HepG2 (cell line): ENCODE data around the gene CHP1. TPM values are rescaled to one million over a fixed set of nuclear protein-coding genes. Genes with fewer than 3 reads are reported as not detected.

ENCODE experiments used
- DR1 ChIP-seq: sonication (generic); formaldehyde crosslinking; IDR thresholded peaks from 2 replicates; pipeline ENCODE4 v1.8.0; 2021; ENCODE audit warnings: mild to moderate bottlenecking, missing genetic modification reagents, inconsistent platforms
- KLF11 ChIP-seq: IDR thresholded peaks from 2 replicates; pipeline ENCODE4 v1.6.1; 2016; ENCODE audit warnings: missing compliant biosample characterization
- PAWR ChIP-seq: sonication (generic); formaldehyde crosslinking; IDR thresholded peaks from 2 replicates; pipeline ENCODE4 v1.4.0; 2020; ENCODE audit warnings: missing genetic modification reagents, mild to moderate bottlenecking, borderline replicate concordance
- RCOR2 ChIP-seq: IDR thresholded peaks from 2 replicates; pipeline ENCODE4 v1.6.1; 2016; ENCODE audit warnings: missing biosample characterization, missing genetic modification reagents
- SKIL ChIP-seq: sonication (generic); formaldehyde crosslinking; IDR thresholded peaks from 2 replicates; pipeline ENCODE4 v1.8.0; 2022; ENCODE audit warnings: missing genetic modification reagents, mild to moderate bottlenecking, moderate library complexity, borderline replicate concordance
- SNAI1 ChIP-seq: sonication (generic); formaldehyde crosslinking; IDR thresholded peaks from 2 replicates; pipeline ENCODE4 v1.5.0; 2020; ENCODE audit warnings: mild to moderate bottlenecking, missing genetic modification reagents, borderline replicate concordance
- SRSF1 ChIP-seq: fragments of 200-400 bp; formaldehyde crosslinking; optimal IDR thresholded peaks from 2 replicates; pipeline ENCODE3; 2017; ENCODE audit warnings: mild to moderate bottlenecking, low read depth, low read length, moderate library complexity
- TCF7L2 ChIP-seq: IDR thresholded peaks from 2 replicates; pipeline ENCODE4 v1.6.1; 2011; ENCODE audit warnings: mild to moderate bottlenecking, low read depth, low read length, moderate library complexity
- TGIF2 ChIP-seq: IDR thresholded peaks from 2 replicates; pipeline ENCODE4 v1.6.1; 2016; ENCODE audit warnings: control low read depth, missing compliant biosample characterization
- ZBTB20 ChIP-seq: sonication (generic); formaldehyde crosslinking; IDR thresholded peaks from 2 replicates; pipeline ENCODE4 v1.8.1; 2023; ENCODE audit warnings: missing genetic modification reagents, low read depth, mild to moderate bottlenecking, borderline replicate concordance
- ZKSCAN8 ChIP-seq: IDR thresholded peaks from 2 replicates; pipeline ENCODE4 v1.6.1; 2016; ENCODE audit warnings: borderline replicate concordance, missing genetic modification reagents, missing compliant biosample characterization
- ZNF234 ChIP-seq: sonication (generic); formaldehyde crosslinking; conservative IDR thresholded peaks from 2 replicates; pipeline ENCODE4 v1.5.1; 2020; ENCODE audit warnings: mild to moderate bottlenecking, missing genetic modification reagents
- ZNF264 ChIP-seq: sonication (generic); formaldehyde crosslinking; IDR thresholded peaks from 2 replicates; pipeline ENCODE4 v1.4.0; 2020; ENCODE audit warnings: missing genetic modification reagents
- ZNF275 ChIP-seq: sonication (generic); formaldehyde crosslinking; IDR thresholded peaks from 2 replicates; pipeline ENCODE4 v1.8.0; 2022; ENCODE audit warnings: missing genetic modification reagents, mild to moderate bottlenecking, inconsistent platforms, borderline replicate concordance
- ZNF512B ChIP-seq: sonication (generic); formaldehyde crosslinking; IDR thresholded peaks from 2 replicates; pipeline ENCODE4 v1.5.1; 2020; ENCODE audit warnings: missing genetic modification reagents, mild to moderate bottlenecking, borderline replicate concordance
- polyA plus RNA-seq, 8 experiments: library from polyadenylated mRNA; depleted of rRNA in 3 of 8; stranded (reverse) in 7 of 8; unstranded in 1 of 8; fragments of >200 nt; fragmentation: Illumina TruSeq in 4 of 8; extraction: Trizol in 4 of 8; gene quantifications; 2 replicates each; pipeline versions ENCODE4 v1.2.1 to v1.2.3, GENCODE V29; 2011 to 2016; ENCODE audit warnings: low read depth in 4 of 8, missing spikeins in 1 of 8, mixed read lengths in 1 of 8; ENCODE audit not compliant: insufficient read depth in 1 of 8
- total RNA-seq, 5 experiments: library from RNA; depleted of rRNA; stranded (reverse); fragments of >200 nt; fragmentation: Illumina TruSeq; extraction: Trizol; gene quantifications; 2 replicates each; pipeline ENCODE4 v1.2.3, GENCODE V29; 2016; ENCODE audit warnings: low read depth in 1 of 5
- TF ChIP-seq, protein P1 (sequence below): sonication (generic); formaldehyde crosslinking; IDR thresholded peaks from 2 replicates; pipeline ENCODE4 v1.4.0; 2020; ENCODE audit warnings: missing genetic modification reagents, borderline replicate concordance
- TF ChIP-seq, protein P2 (sequence below): sonication (generic); formaldehyde crosslinking; IDR thresholded peaks from 2 replicates; pipeline ENCODE4 v1.5.0; 2020; ENCODE audit warnings: mild to moderate bottlenecking, missing genetic modification reagents

The CHP1 gene
- total and polyA plus RNA-seq, 2 of the 13 experiments (the other 11 are each of a cell fraction or from before 2014, with no cell fraction given): 49.6 to 76.4 TPM

GRCh38 chr15:41230650-41231421 is at the start of gene CHP1, which contains the start of gene EXD1 (continued):
- TF ChIP-seq ZNF512B (CRISPR knock-in tag): no peak; the same call in 1 of the 2 replicates
- peak; percentile 69 for TF ChIP-seq RCOR2
- no peak for TF ChIP-seq SRSF1
- TF ChIP-seq, protein P1, sequence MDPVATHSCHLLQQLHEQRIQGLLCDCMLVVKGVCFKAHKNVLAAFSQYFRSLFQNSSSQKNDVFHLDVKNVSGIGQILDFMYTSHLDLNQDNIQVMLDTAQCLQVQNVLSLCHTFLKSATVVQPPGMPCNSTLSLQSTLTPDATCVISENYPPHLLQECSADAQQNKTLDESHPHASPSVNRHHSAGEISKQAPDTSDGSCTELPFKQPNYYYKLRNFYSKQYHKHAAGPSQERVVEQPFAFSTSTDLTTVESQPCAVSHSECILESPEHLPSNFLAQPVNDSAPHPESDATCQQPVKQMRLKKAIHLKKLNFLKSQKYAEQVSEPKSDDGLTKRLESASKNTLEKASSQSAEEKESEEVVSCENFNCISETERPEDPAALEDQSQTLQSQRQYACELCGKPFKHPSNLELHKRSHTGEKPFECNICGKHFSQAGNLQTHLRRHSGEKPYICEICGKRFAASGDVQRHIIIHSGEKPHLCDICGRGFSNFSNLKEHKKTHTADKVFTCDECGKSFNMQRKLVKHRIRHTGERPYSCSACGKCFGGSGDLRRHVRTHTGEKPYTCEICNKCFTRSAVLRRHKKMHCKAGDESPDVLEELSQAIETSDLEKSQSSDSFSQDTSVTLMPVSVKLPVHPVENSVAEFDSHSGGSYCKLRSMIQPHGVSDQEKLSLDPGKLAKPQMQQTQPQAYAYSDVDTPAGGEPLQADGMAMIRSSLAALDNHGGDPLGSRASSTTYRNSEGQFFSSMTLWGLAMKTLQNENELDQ: no peak
- 0 out of 2 replicates have a peak, but pooled peaks have one; percentile 51 for TF ChIP-seq TGIF2 (CRISPR knock-in tag)
- TF ChIP-seq ZNF234 (CRISPR knock-in tag): peak; percentile 69; the same call in 1 of the 2 replicates
- peak; percentile 50; the same call in 1 of the 2 replicates for TF ChIP-seq ZKSCAN8
- peak; percentile 28; the same call in 1 of the 2 replicates for TF ChIP-seq ZBTB20 (CRISPR knock-in tag)
- no peak for TF ChIP-seq KLF11 (CRISPR knock-in tag)
- peak; percentile 97 for TF ChIP-seq PAWR (CRISPR knock-in tag)
- no peak for TF ChIP-seq ZNF264 (CRISPR knock-in tag)
- peak; percentile 46 for TF ChIP-seq DR1 (CRISPR knock-in tag)
- TF ChIP-seq TCF7L2: no peak
- TF ChIP-seq SNAI1: peak; percentile 82; the same call in 1 of the 2 replicates
- peak; percentile 82; the same call in 1 of the 2 replicates for TF ChIP-seq ZNF275 (CRISPR knock-in tag)
- TF ChIP-seq, protein P2, sequence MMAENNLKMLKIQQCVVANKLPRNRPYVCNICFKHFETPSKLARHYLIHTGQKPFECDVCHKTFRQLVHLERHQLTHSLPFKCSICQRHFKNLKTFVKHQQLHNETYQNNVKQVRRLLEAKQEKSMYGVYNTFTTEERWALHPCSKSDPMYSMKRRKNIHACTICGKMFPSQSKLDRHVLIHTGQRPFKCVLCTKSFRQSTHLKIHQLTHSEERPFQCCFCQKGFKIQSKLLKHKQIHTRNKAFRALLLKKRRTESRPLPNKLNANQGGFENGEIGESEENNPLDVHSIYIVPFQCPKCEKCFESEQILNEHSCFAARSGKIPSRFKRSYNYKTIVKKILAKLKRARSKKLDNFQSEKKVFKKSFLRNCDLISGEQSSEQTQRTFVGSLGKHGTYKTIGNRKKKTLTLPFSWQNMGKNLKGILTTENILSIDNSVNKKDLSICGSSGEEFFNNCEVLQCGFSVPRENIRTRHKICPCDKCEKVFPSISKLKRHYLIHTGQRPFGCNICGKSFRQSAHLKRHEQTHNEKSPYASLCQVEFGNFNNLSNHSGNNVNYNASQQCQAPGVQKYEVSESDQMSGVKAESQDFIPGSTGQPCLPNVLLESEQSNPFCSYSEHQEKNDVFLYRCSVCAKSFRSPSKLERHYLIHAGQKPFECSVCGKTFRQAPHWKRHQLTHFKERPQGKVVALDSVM (CRISPR knock-in tag): peak; percentile 65
- 0 out of 2 replicates have a peak, but pooled peaks have one; percentile 41 for TF ChIP-seq SKIL (CRISPR knock-in tag)
